Gastrocnemius medialis (tissue), 4 donors: ENCODE data around the gene TAF13. TPM values are rescaled to one million over a fixed set of nuclear protein-coding genes. Genes with fewer than 3 reads are reported as not detected.
A peak's percentile ranks its signal among the peaks of the same experiment; 100 is the strongest.

Source experiments
- ATAC-seq, 2 donors: fragments of 150-250 bp; one replicate each; pipeline ENCODE4 v1.9.1; 2016
- DNase-seq, 2 donors: peaks; one replicate each; pipeline ENCODE4 v3.0.0-alpha.2; 2019
- H3K27ac ChIP-seq, 4 donors: fragments of 200-600 bp; sonication (generic); 1 replicate in 1 of 4; 2 replicates in 3 of 4; pipeline ENCODE4 v1.5.1; 2016 to 2018; ENCODE audit warnings: mild to moderate bottlenecking in 2 of 4, moderate library complexity in 1 of 4
- H3K27me3 ChIP-seq, 3 donors: fragments of 200-600 bp; sonication (generic) in 2 of 3; 1 replicate in 1 of 3; 2 replicates in 2 of 3; pipeline versions ENCODE4 v1.5.1 to v1.6.0; 2016 to 2019; ENCODE audit warnings: mild to moderate bottlenecking in 1 of 3, moderate library complexity in 1 of 3
- H3K36me3 ChIP-seq, 2 donors: fragments of 200-600 bp; sonication (generic) in 1 of 2; one replicate each; pipeline ENCODE4 v1.5.1; 2017 to 2018
- H3K4me1 ChIP-seq, 2 donors: fragments of 200-600 bp; sonication (generic) in 1 of 2; one replicate each; pipeline ENCODE4 v1.5.1; 2016 to 2017; ENCODE audit warnings: mild to moderate bottlenecking in 2 of 2
- H3K4me3 ChIP-seq, 4 donors: fragments of 200-600 bp; sonication (generic) in 3 of 4; 1 replicate in 1 of 4; 2 replicates in 3 of 4; pipeline ENCODE4 v1.5.1; 2016 to 2019; ENCODE audit warnings: mild to moderate bottlenecking in 2 of 4
- H3K9me3 ChIP-seq, 3 donors: fragments of 200-600 bp; sonication (generic) in 2 of 3; 1 replicate in 1 of 3; 2 replicates in 2 of 3; pipeline ENCODE4 v1.5.1; 2016 to 2019
- CTCF ChIP-seq, 5 experiments: fragments of 450-650 bp in 3 of 5; fragments of 200-600 bp in 2 of 5; sonication (generic) in 2 of 5; IDR thresholded peaks in 4 of 5; conservative IDR thresholded peaks in 1 of 5; 1 replicate in 4 of 5; 2 replicates in 1 of 5; pipeline ENCODE4 v1.5.1; 2016 to 2019; ENCODE audit warnings: antibody characterized with exemption in 5 of 5, mild to moderate bottlenecking in 3 of 5, moderate library complexity in 3 of 5
- POLR2A ChIP-seq, 2 donors: fragments of 450-650 bp; IDR thresholded peaks; one replicate each; pipeline ENCODE4 v1.6.1; 2017; ENCODE audit warnings: antibody characterized with exemption in 2 of 2, mild to moderate bottlenecking in 2 of 2, moderate library complexity in 2 of 2
- in situ Hi-C, 4 donors: fragments of 200-750 bp; cut with MboI; loops; one replicate each; pipeline versions ENCODE4 v1.15.0 to v1.8.0; 2017; ENCODE audit warnings: low sequenced_read_pairs in 4 of 4
- intact Hi-C: fragments of 100-400 bp; cut with DNase I; formaldehyde crosslinking; loops from one replicate; pipeline ENCODE4 v1.15.1; 2023; ENCODE audit warnings: low total_unique reads
- total RNA-seq, 4 donors: library from RNA; depleted of rRNA; stranded (reverse); fragments of >200 nt; gene quantifications; one replicate each; pipeline versions ENCODE4 v1.1.0 to v1.2.3, GENCODE V29; 2016

TAF13 gene
- total RNA-seq, 4 donors from 2014 or later = 28.8 to 83.3 (median 65.5) TPM

DNA sequence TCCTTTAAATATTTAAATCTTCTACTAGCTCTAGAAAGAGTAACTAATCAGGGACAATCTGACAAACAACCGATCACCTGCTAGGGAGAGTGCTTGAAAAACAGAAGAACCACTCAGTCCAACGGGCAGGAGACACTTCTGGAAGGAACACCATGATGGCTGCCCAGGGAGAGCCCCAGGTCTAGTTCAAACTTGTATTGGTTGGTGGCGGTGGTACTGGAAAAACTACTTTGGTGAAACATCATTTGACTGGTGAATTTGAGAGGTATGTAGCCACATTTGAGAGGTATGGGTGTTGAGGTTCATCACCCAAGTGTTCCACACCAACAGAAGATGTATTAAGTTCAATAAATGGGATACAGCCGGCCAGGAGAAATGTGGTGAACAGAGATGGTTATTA lies 29.1 kb downstream of the TAF13 start:
- ATAC-seq (no peak), DNase-seq (no peak)
- intact Hi-C loops = no loop called here
- no peaks in the 10 kb centered on the region for H3K9me3 ChIP-seq
- TF ChIP-seq CTCF (IDR thresholded peaks at IDR 0.05 in 4 of 5, conservative IDR thresholded peaks at IDR 0.05 in 1 of 5) (no peak), POLR2A (IDR thresholded peaks at IDR 0.05) (no peak)
- in situ Hi-C loops = no loop called here
- no peaks in the 10 kb centered on the region for H3K27me3 ChIP-seq
- H3K4me3 ChIP-seq = no peak overlapping the region
- no peaks in the 10 kb centered on the region for H3K36me3 ChIP-seq
- H3K4me1 ChIP-seq = no peaks in the 10 kb centered on the region
- no peak overlapping the region for H3K27ac ChIP-seq

DNA sequence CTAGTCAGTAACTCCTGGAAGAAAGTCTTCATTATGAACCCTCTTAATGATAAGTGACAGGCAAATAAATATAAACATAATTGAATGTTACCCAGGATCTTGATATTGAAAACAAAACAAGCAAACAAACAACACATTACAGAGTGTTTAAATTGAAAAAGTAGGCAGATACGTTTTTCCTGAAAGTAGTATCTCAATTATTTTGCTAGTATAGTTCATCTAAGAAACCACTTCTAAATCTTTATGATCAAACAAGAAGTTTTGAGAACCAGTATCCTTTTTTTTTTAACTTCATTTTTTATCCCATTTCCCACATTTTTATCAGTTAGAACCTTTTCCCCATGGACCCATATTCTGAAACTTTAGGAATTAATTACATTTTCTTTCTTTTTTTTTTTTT lies 30.2 kb downstream of the TAF13 start:
- Histone ChIP-seq H3K9me3 (no peaks in the 10 kb centered on the region), H3K4me3 (no peak overlapping the region), H3K27ac (no peak overlapping the region), H3K4me1 (peaks cover 2 to 6% of the 10 kb centered on the region in 2 donors), H3K36me3 (no peaks in the 10 kb centered on the region), H3K27me3 (no peaks in the 10 kb centered on the region)
- ATAC-seq (no peak), DNase-seq (no peak)
- TF ChIP-seq CTCF (IDR thresholded peaks at IDR 0.05 in 4 of 5, conservative IDR thresholded peaks at IDR 0.05 in 1 of 5) (no peak), POLR2A (IDR thresholded peaks at IDR 0.05) (no peak)
- intact Hi-C loops (no loop called here), in situ Hi-C loops (no loop called here)

GRCh38 chr1:109041621-109042468 lies 34.0 kb downstream of the TAF13 start, which contains the start of gene WDR47:
WDR47 (minus strand) TSS chr1:109042102; CDS start chr1:109023512, 18,590 bp downstream.
- DNase-seq = peak; percentile 93 to 95

DNA sequence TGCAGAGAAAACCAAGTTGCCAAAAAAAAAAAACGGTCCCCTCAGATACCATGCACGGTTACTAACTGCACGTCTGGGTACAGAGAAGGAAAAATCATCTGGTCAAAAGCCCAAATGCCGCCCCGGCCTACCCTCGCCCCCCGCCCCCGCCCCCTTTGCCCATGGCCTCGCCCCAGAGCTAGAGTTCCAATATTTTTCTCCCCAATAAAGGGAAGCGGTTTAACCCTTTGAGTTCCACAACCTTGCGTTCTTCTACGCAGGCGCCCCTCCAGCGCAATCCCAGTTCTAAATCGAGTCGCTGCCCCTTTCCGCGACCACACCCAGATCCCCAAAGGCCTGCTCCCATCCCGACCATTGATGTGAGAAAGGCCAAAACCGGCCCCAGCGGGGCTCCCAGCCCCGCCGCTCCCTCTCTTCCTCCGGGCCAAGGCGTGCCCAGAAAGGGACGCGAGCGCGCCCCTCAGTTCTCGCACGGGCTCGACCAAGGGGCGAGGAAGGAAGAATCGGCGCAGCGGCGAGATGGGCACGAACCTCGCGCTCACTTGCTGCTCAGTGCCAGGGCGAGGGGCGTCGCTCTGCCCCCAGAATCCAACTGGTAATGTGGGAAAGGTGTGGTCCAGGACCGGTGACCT lies 34.7 kb downstream of the TAF13 start:
- in situ Hi-C loops = no loop called here

More at GRCh38 chr1:109041621-109042468, 34.0 kb downstream of the TAF13 start, which contains the start of gene WDR47:
- peak; percentile 98 for ATAC-seq
- peaks cover 9 to 11% of the 10 kb centered on the region in 2 donors for H3K4me1 ChIP-seq
- TF ChIP-seq POLR2A (IDR thresholded peaks at IDR 0.05) (peak; percentile 89 to 95), CTCF (IDR thresholded peaks at IDR 0.05 in 4 of 5, conservative IDR thresholded peaks at IDR 0.05 in 1 of 5) (peak in 1 of 5 experiments; percentile 12)
- H3K9me3 ChIP-seq = no peaks in the 10 kb centered on the region
- H3K27me3 ChIP-seq = no peaks in the 10 kb centered on the region
- peak within 1 kb of the TSS; percentile 83 to 93 (median 90) for H3K27ac ChIP-seq
- peak within 1 kb of the TSS; percentile 83 to 99 (median 90) for H3K4me3 ChIP-seq
- in situ Hi-C loops (no loop called here), intact Hi-C loops (loop anchor here (1.0 to 5.0 kb wide), 6 partner anchors 33 to 293 kb away; partner anchors contain the start of genes CLCC1, ELAPOR1, SARS1 and TMEM167B)
- no peaks in the 10 kb centered on the region for H3K36me3 ChIP-seq

More for the DNA sequence above, 34.7 kb downstream of the TAF13 start:
- peak overlapping the region; percentile 83 to 99 (median 90) for H3K4me3 ChIP-seq
- no peaks in the 10 kb centered on the region for H3K27me3 ChIP-seq
- intact Hi-C loops = loop anchor here (2.0 to 5.0 kb wide), 3 partner anchors 71 to 292 kb away; partner anchors contain the start of genes CLCC1 and ELAPOR1
- no peaks in the 10 kb centered on the region for H3K36me3 ChIP-seq
- H3K27ac ChIP-seq = peak overlapping the region; percentile 83 to 93 (median 90)
- no peaks in the 10 kb centered on the region for H3K9me3 ChIP-seq
- peaks cover 9 to 11% of the 10 kb centered on the region in 2 donors for H3K4me1 ChIP-seq
- peak in 1 of 2 donors; percentile 2 for DNase-seq
- peak; percentile 22 to 30 for ATAC-seq
- TF ChIP-seq POLR2A (IDR thresholded peaks at IDR 0.05) = no peak
- no peak for TF ChIP-seq CTCF (IDR thresholded peaks at IDR 0.05 in 4 of 5, conservative IDR thresholded peaks at IDR 0.05 in 1 of 5)
